HepG2 (cell line): ENCODE measurements around the gene CD320. TPM values are rescaled to one million over a fixed set of nuclear protein-coding genes. Genes with fewer than 3 reads are reported as not detected.

Source experiments
- ATF7 ChIP-seq, 2 experiments: fragments of 450-650 bp in 1 of 2; sonication (generic) in 1 of 2; formaldehyde crosslinking in 1 of 2; IDR thresholded peaks; 2 replicates each; pipeline versions ENCODE4 v1.4.0 to v1.6.1; 2016 to 2020; ENCODE audit warnings: antibody characterized with exemption in 1 of 2, mild to moderate bottlenecking in 1 of 2, missing genetic modification reagents in 1 of 2
- GTF2F1 ChIP-seq: fragments of 150-350 bp; IDR thresholded peaks from 2 replicates; pipeline ENCODE4 v1.6.1; 2014; ENCODE audit warnings: low read length
- KAT7 ChIP-seq: IDR thresholded peaks from 2 replicates; pipeline ENCODE4 v1.6.1; 2018; ENCODE audit warnings: borderline replicate concordance, missing compliant biosample characterization
- RBM39 ChIP-seq: fragments of 200-400 bp; formaldehyde crosslinking; IDR thresholded peaks from one replicate; pipeline ENCODE4 v1.6.1; 2018; ENCODE audit warnings: antibody characterized with exemption, mild to moderate bottlenecking, low read depth, low read length; ENCODE audit not compliant: poor library complexity, severe bottlenecking
- ZBTB26 ChIP-seq: IDR thresholded peaks from 2 replicates; pipeline ENCODE4 v1.6.1; 2016; ENCODE audit warnings: missing compliant biosample characterization, missing genetic modification reagents, borderline replicate concordance
- ZFP91 ChIP-seq: sonication (generic); formaldehyde crosslinking; IDR thresholded peaks from 2 replicates; pipeline ENCODE4 v1.9.0; 2022; ENCODE audit warnings: missing genetic modification reagents, mild to moderate bottlenecking, borderline replicate concordance
- ZFY ChIP-seq: sonication (generic); formaldehyde crosslinking; IDR thresholded peaks from 2 replicates; pipeline ENCODE4 v1.4.0; 2020; ENCODE audit warnings: missing genetic modification reagents
- ZNF138 ChIP-seq: sonication (generic); formaldehyde crosslinking; IDR thresholded peaks from 2 replicates; pipeline ENCODE4 v1.5.0; 2020; ENCODE audit warnings: mild to moderate bottlenecking, low read depth, missing genetic modification reagents
- ZNF142 ChIP-seq: sonication (generic); formaldehyde crosslinking; IDR thresholded peaks from 2 replicates; pipeline ENCODE4 v1.4.0; 2020; ENCODE audit warnings: missing genetic modification reagents
- ZNF292 ChIP-seq: sonication (generic); formaldehyde crosslinking; IDR thresholded peaks from 2 replicates; pipeline ENCODE4 v1.8.1; 2022; ENCODE audit warnings: mild to moderate bottlenecking, low read depth, missing genetic modification reagents, borderline replicate concordance
- ZNF550 ChIP-seq: sonication (generic); formaldehyde crosslinking; IDR thresholded peaks from 2 replicates; pipeline ENCODE4 v1.4.0; 2020; ENCODE audit warnings: mild to moderate bottlenecking, missing genetic modification reagents, borderline replicate concordance
- ZNF570 ChIP-seq: sonication (generic); formaldehyde crosslinking; IDR thresholded peaks from 2 replicates; pipeline ENCODE4 v1.4.0; 2020; ENCODE audit warnings: mild to moderate bottlenecking, missing genetic modification reagents, borderline replicate concordance
- ZNF670 ChIP-seq: sonication (generic); formaldehyde crosslinking; IDR thresholded peaks from 2 replicates; pipeline ENCODE4 v1.8.0; 2022; ENCODE audit warnings: mild to moderate bottlenecking, missing genetic modification reagents, borderline replicate concordance
- polyA plus RNA-seq, 8 experiments: library from polyadenylated mRNA; depleted of rRNA in 3 of 8; stranded (reverse) in 7 of 8; unstranded in 1 of 8; fragments of >200 nt; fragmentation: Illumina TruSeq in 4 of 8; extraction: Trizol in 4 of 8; gene quantifications; 2 replicates each; pipeline versions ENCODE4 v1.2.1 to v1.2.3, GENCODE V29; 2011 to 2016; ENCODE audit warnings: low read depth in 4 of 8, missing spikeins in 1 of 8, mixed read lengths in 1 of 8; ENCODE audit not compliant: insufficient read depth in 1 of 8
- total RNA-seq, 5 experiments: library from RNA; depleted of rRNA; stranded (reverse); fragments of >200 nt; fragmentation: Illumina TruSeq; extraction: Trizol; gene quantifications; 2 replicates each; pipeline ENCODE4 v1.2.3, GENCODE V29; 2016; ENCODE audit warnings: low read depth in 1 of 5

Gene CD320
- total and polyA plus RNA-seq, 2 of the 13 experiments (the other 11 are each of a cell fraction or from before 2014, with no cell fraction given) = 83.1 to 99.9 TPM

- peak; percentile 65 for TF ChIP-seq ZNF142 (CRISPR knock-in tag)
- 0 out of 2 replicates have a peak, but pooled peaks have one; percentile 84 for TF ChIP-seq GTF2F1
- TF ChIP-seq ZFY (CRISPR knock-in tag) = peak; percentile 88
- peak; percentile 43; the same call in 1 of the 2 replicates for TF ChIP-seq ATF7 (IDR thresholded peaks at IDR 0.05)
- TF ChIP-seq ATF7 (CRISPR knock-in tag; IDR thresholded peaks at IDR 0.05) = peak; percentile 65; the same call in 1 of the 2 replicates
- no peak; the same call in 1 of the 2 replicates for TF ChIP-seq ZNF670 (CRISPR knock-in tag)
- peak; percentile 76 for TF ChIP-seq ZBTB26 (CRISPR knock-in tag)
- no peak for TF ChIP-seq ZNF570 (CRISPR knock-in tag)
- TF ChIP-seq ZFP91 (CRISPR knock-in tag) = peak; percentile 87
- peak; percentile 57 for TF ChIP-seq RBM39
- peak; percentile 13; the same call in 1 of the 2 replicates for TF ChIP-seq KAT7
- TF ChIP-seq ZNF138 (CRISPR knock-in tag) = peak; percentile 96
- TF ChIP-seq ZNF292 (CRISPR knock-in tag) = 0 out of 2 replicates have a peak, but pooled peaks have one; percentile 28
- TF ChIP-seq ZNF550 = peak; percentile 23; the same call in 1 of the 2 replicates
Observed at GRCh38 chr19:8321067-8321985, 13.2 kb upstream of the CD320 start, which contains the start of the genes NDUFA7 and RPS28 (continued).
